HK-2 (cell line): ENCODE data around the gene DNAJC27.

Source experiments
- DNase-seq: peaks from one replicate; pipeline ENCODE4 v3.0.0-alpha.2; 2018; ENCODE audit not compliant: unreplicated experiment

The DNAJC27 gene

GRCh38 chr2:24926220-24926601 lies 45.5 kb downstream of the DNAJC27 start:
- no peak for DNase-seq

- DNase-seq = no peak
Observed at GRCh38 chr2:24925815-24926214, 45.9 kb downstream of the DNAJC27 start.

- no peak for DNase-seq
Observed at GRCh38 chr2:24924732-24925131, 47.0 kb downstream of the DNAJC27 start.

- no peak for DNase-seq
Observed at GRCh38 chr2:24924266-24924665, 47.5 kb downstream of the DNAJC27 start.

GRCh38 chr2:24923106-24923505 lies 48.6 kb downstream of the DNAJC27 start:
- no peak for DNase-seq

- DNase-seq = no peak
Observed at GRCh38 chr2:24922556-24922955, 49.2 kb downstream of the DNAJC27 start.

GRCh38 chr2:24920809-24921441 lies 50.8 kb downstream of the DNAJC27 start:
- no peak for DNase-seq

GRCh38 chr2:24920098-24920808 lies 51.5 kb downstream of the DNAJC27 start, which contains the start of gene ADCY3:
Gene ADCY3 (minus strand): TSS chr2:24920237. CDS start chr2:24918987, 1,250 bp downstream.
- peak; percentile 52 for DNase-seq

GRCh38 chr2:24919506-24920097 lies 52.2 kb downstream of the DNAJC27 start:
- peak; percentile 43 for DNase-seq

- DNase-seq = no peak
Observed at GRCh38 chr2:24919037-24919505, 52.7 kb downstream of the DNAJC27 start.

GRCh38 chr2:24918326-24919036 lies 53.3 kb downstream of the DNAJC27 start:
- DNase-seq = no peak

- DNase-seq = no peak
Observed at GRCh38 chr2:24917731-24918325, 53.9 kb downstream of the DNAJC27 start.

GRCh38 chr2:24917086-24917485 lies 54.7 kb downstream of the DNAJC27 start:
- DNase-seq = no peak

- DNase-seq = no peak
Observed at GRCh38 chr2:24915796-24916195, 56.0 kb downstream of the DNAJC27 start.

GRCh38 chr2:24915175-24915574 lies 56.6 kb downstream of the DNAJC27 start:
- DNase-seq = no peak

GRCh38 chr2:24914713-24915112 lies 57.0 kb downstream of the DNAJC27 start:
- no peak for DNase-seq

GRCh38 chr2:24913911-24914310 lies 57.8 kb downstream of the DNAJC27 start:
- DNase-seq = no peak

GRCh38 chr2:24912986-24913385 lies 58.8 kb downstream of the DNAJC27 start:
- DNase-seq = no peak

GRCh38 chr2:24912523-24912922 lies 59.2 kb downstream of the DNAJC27 start:
- DNase-seq = no peak

GRCh38 chr2:24910245-24910644 lies 61.5 kb downstream of the DNAJC27 start:
- no peak for DNase-seq

- no peak for DNase-seq
Observed at GRCh38 chr2:24909555-24910177, 62.1 kb downstream of the DNAJC27 start.
